B cell (primary cell): ENCODE measurements around the gene ACTR6. TPM values are rescaled to one million over a fixed set of nuclear protein-coding genes. Genes with fewer than 3 reads are reported as not detected.
A peak's percentile ranks its signal among the peaks of the same experiment; 100 is the strongest.

Experiments
- ATAC-seq: fragments of 200-7000 bp; cut with Tn5 transposase; one replicate; pipeline ENCODE4 v1.10.0; 2021; ENCODE audit warnings: low read depth, mild to moderate bottlenecking, moderate number of reproducible peaks, moderate library complexity
- CTCF ChIA-PET: fragments of 350-600 bp; sonication (Branson Sonifier 250); formaldehyde crosslinking; loops from one replicate; lab custom pipeline; 2021; ENCODE audit warnings: antibody characterized with exemption, inconsistent platforms; lab: Charles Lee
- POLR2A ChIA-PET: fragments of 350-600 bp; sonication (Branson Sonifier 250); formaldehyde crosslinking; loops from one replicate; lab custom pipeline; 2021; ENCODE audit warnings: antibody characterized with exemption; lab: Charles Lee
- DNase-seq: peaks from one replicate; pipeline ENCODE4 v3.0.0; 2013
- H2AFZ ChIP-seq: 2 replicates; pipeline ENCODE4 v1.6.1; 2012; ENCODE audit warnings: mild to moderate bottlenecking, low read depth, low read length; ENCODE audit not compliant: insufficient read depth, poor library complexity, severe bottlenecking
- H3K27ac ChIP-seq, 2 donors: 1 replicate in 1 of 2; 2 replicates in 1 of 2; pipeline ENCODE4 v1.5.1; 2012 to 2013; ENCODE audit warnings: low read length in 2 of 2, mild to moderate bottlenecking in 2 of 2, moderate library complexity in 1 of 2
- H3K27me3 ChIP-seq, 4 experiments: fragments of 200-600 bp in 1 of 4; sonication (generic) in 1 of 4; replicated peaks in 1 of 4; 1 replicate in 2 of 4; 2 replicates in 2 of 4; pipeline versions ENCODE4 v1.6.1 to v1.7.0; 2013 to 2016; ENCODE audit warnings: low read length in 3 of 4, mild to moderate bottlenecking in 2 of 4, mixed read lengths in 1 of 4, moderate library complexity in 1 of 4; ENCODE audit not compliant: insufficient read depth in 4 of 4, control insufficient read depth in 3 of 4; ENCODE audit errors: control extremely low read depth in 1 of 4
- H3K36me3 ChIP-seq, 2 experiments: replicated peaks in 1 of 2; 1 replicate in 1 of 2; 2 replicates in 1 of 2; pipeline versions ENCODE4 v1.6.1 to v1.7.1; 2013; ENCODE audit warnings: low read length in 1 of 2; ENCODE audit not compliant: insufficient read depth in 2 of 2, control insufficient read depth in 1 of 2; ENCODE audit errors: control extremely low read depth in 1 of 2, extremely low read depth in 1 of 2
- H3K4me1 ChIP-seq, 2 donors: fragments of 200-600 bp in 1 of 2; sonication (generic) in 1 of 2; 1 replicate in 1 of 2; 2 replicates in 1 of 2; pipeline versions ENCODE4 v1.5.1 to v1.6.1; 2013 to 2017; ENCODE audit warnings: low read length in 2 of 2; ENCODE audit not compliant: control insufficient read depth in 2 of 2, insufficient read depth in 2 of 2
- H3K4me2 ChIP-seq: replicated peaks from 2 replicates; pipeline ENCODE3; 2012; ENCODE audit warnings: mild to moderate bottlenecking, low read depth, low read length; ENCODE audit not compliant: poor library complexity, severe bottlenecking
- H3K4me3 ChIP-seq, 5 experiments: fragments of 200-600 bp in 1 of 5; sonication (generic) in 1 of 5; 1 replicate in 3 of 5; 2 replicates in 2 of 5; pipeline versions ENCODE4 v1.5.1 to v1.7.0; 2011 to 2016; ENCODE audit warnings: low read length in 4 of 5, mild to moderate bottlenecking in 4 of 5, low read depth in 2 of 5, control low read depth in 1 of 5, moderate library complexity in 1 of 5; ENCODE audit not compliant: insufficient read depth in 1 of 5; ENCODE audit errors: control extremely low read depth in 1 of 5, extremely low read depth in 1 of 5
- H3K79me2 ChIP-seq: fragments of 200-600 bp; sonication (generic); one replicate; pipeline ENCODE4 v1.6.0; 2016; ENCODE audit warnings: low read length; ENCODE audit not compliant: control insufficient read depth, insufficient read depth
- H3K9ac ChIP-seq: fragments of 200-600 bp; sonication (generic); 2 replicates; pipeline ENCODE4 v1.6.1; 2017; ENCODE audit warnings: mild to moderate bottlenecking, low read length, moderate library complexity
- H3K9me3 ChIP-seq, 3 donors: one replicate each; pipeline versions ENCODE4 v1.6.1 to v1.7.1; 2013; ENCODE audit warnings: low read length in 2 of 3; ENCODE audit not compliant: control insufficient read depth in 2 of 3, insufficient read depth in 1 of 3; ENCODE audit errors: control extremely low read depth in 1 of 3
- H4K20me1 ChIP-seq: 2 replicates; pipeline ENCODE4 v1.6.0; 2012; ENCODE audit warnings: mild to moderate bottlenecking, low read length; ENCODE audit not compliant: insufficient read depth, control insufficient read depth, poor library complexity, severe bottlenecking
- H3K27ac Mint-ChIP-seq: one replicate; pipeline ENCODE4 v1.8.0; 2021; ENCODE audit warnings: mixed read lengths
- H3K27me3 Mint-ChIP-seq: one replicate; pipeline ENCODE4 v1.8.0; 2021; ENCODE audit warnings: mixed read lengths
- H3K4me1 Mint-ChIP-seq: one replicate; pipeline ENCODE4 v1.8.0; 2021; ENCODE audit warnings: mixed read lengths
- H3K4me3 Mint-ChIP-seq: one replicate; pipeline ENCODE4 v1.8.0; 2021; ENCODE audit warnings: mixed read lengths
- H3K9me3 Mint-ChIP-seq: one replicate; pipeline ENCODE4 v1.8.0; 2022; ENCODE audit warnings: mixed read lengths; ENCODE audit not compliant: insufficient read depth
- CTCF ChIP-seq: fragments of 200-600 bp; IDR thresholded peaks from one replicate; pipeline ENCODE4 v1.8.0; 2022; ENCODE audit warnings: antibody characterized with exemption, mild to moderate bottlenecking
- WGBS: methylation state at CpG from one replicate; pipeline ENCODE4 v1.1.5; 2013; ENCODE audit warnings: missing lambda C conversion rate; ENCODE audit not compliant: insufficient coverage; 5-methylcytosine and 5-hydroxymethylcytosine counted together
- intact Hi-C: fragments of 100-400 bp; cut with micrococcal nuclease; formaldehyde crosslinking; loops from one replicate; pipeline ENCODE4 v1.10.0; 2022
- polyA plus RNA-seq: library from polyadenylated mRNA; depleted of rRNA; stranded (reverse); fragments of >200 nt; gene quantifications from 2 replicates; pipeline ENCODE4 v1.2.3, GENCODE V29; 2012
- total RNA-seq, 2 donors: library from RNA; stranded (reverse); fragments of 120-200 nt in 1 of 2; gene quantifications; 1 replicate in 1 of 2; 2 replicates in 1 of 2; pipeline versions ENCODE4 v1.2.3 to v1.2.4, GENCODE V29; 2013 to 2022

Gene ACTR6
- total and polyA plus RNA-seq, 2 donors (not counting 1 experiment from before 2014, with no cell fraction given), result 10.1 to 30.8 TPM

DNA sequence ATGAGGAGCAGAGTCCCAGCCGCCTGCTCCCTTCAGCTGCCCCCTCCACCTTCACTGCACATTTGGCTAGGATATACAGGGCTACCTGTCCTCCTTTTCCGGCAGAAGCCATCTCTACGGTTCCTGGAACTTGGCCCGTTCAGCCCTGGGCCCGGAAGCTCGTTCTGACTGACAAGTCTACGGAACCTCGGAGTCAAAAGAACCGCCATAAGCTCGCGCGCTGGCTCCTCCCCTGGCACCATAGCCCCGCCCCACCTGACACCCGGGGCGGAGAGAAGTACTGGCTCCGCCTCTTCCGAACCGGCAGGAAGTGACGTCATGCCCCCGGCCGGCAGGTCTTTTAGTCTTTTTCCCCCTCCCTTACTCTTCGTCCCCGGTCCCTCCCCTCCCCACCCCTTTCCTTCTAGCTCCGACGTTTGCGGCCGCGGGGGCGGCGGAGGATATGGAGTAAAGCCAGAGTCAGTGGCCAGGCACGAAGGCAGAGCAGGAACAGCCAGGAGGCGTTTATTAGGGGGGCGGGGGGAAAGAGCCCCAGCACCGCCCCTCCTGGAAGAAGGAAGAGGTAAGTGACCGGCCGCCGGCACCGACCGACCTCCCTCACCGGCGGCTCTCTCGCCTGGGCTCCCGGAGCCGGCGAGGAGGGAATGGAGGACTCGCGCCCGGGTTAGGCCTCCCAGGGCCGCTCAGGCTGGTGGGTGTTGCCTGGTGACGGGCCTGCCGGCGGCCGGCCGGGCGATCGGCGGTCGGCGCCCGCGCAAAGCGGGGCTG is 66.4 kb downstream of the ACTR6 start, which contains the start of the genes DEPDC4 and SCYL2:
Gene DEPDC4, minus strand, starts transcription at position 245 of the 768 bp plus-strand sequence. Its CDS starts 3 bp downstream, at position 242.
Gene SCYL2, plus strand, starts transcription at position 343 of the 768 bp plus-strand sequence. CDS start 15,794 bp downstream, outside the sequence.
- Histone ChIP-seq H3K4me2 (peak within 1 kb of the TSS; percentile 88), H3K4me3 (peak within 1 kb of the TSS; percentile 81 to 95 (median 89)), H2AFZ (peak within 1 kb of the TSS; percentile 98), H3K27ac (peak within 1 kb of the TSS; percentile 92 to 93), H3K36me3 (no peaks in the 10 kb centered on the region), H3K9ac (peak within 1 kb of the TSS; percentile 93), H4K20me1 (peaks cover 7% of the 10 kb centered on the region), H3K9me3 (no peaks in the 10 kb centered on the region), H3K79me2 (peaks cover 47% of the 10 kb centered on the region), H3K27me3 (no peaks in the 10 kb centered on the region), H3K4me1 (peaks cover 22 to 23% of the 10 kb centered on the region in 2 donors)
- intact Hi-C loops, result loop anchor here (1.0 to 10.0 kb wide), 5 partner anchors 67 to 1752 kb away; partner anchors contain the start of genes ACTR6, BLTP3B, GAS2L3 and TMPO
- no peak for TF ChIP-seq CTCF
- ATAC-seq (peak; percentile 93), DNase-seq (peak; percentile 98)
- Mint-ChIP-seq H3K4me3 (peak within 1 kb of the TSS; percentile 99), H3K27ac (peak within 1 kb of the TSS; percentile 94), H3K27me3 (no peaks in the 10 kb centered on the region), H3K9me3 (no peaks in the 10 kb centered on the region), H3K4me1 (peaks cover 37% of the 10 kb centered on the region)
- ChIA-PET POLR2A (interaction anchor here (0.5 to 1.3 kb wide), 3 partner anchors 50 to 104 kb away, joined by 4 to 9 read pairs (median 8); partner anchors contain the start of gene ACTR6), CTCF (interaction anchor here (1.4 to 2.7 kb wide), 4 partner anchors 9 to 67 kb away, joined by 4 to 12 read pairs (median 5); partner anchors contain the start of gene ACTR6)
- WGBS, result under 1% methylated on average over 56 of the region's 62 CpGs
